HG03442 (cell line): ENCODE measurements around the gene TAF11L14.
"Not testable (repeated sequence)": the region's sequence is repeated elsewhere in the genome, so short reads cannot be mapped to it uniquely, and the experiment has no call there.

Experiments used
- ATAC-seq: cut with Tn5 transposase; IDR thresholded peaks from one replicate; pipeline ENCODE4 v1.9.1; 2021; ENCODE audit warnings: mild to moderate bottlenecking, moderate library complexity; ENCODE audit not compliant: unreplicated experiment

TAF11L14 gene

GRCh38 chr5:17634160-17634559 lies at the start of gene TAF11L14:
TSS of gene TAF11L14 (plus strand) at chr5:17634460.
- ATAC-seq: no peak

DNA sequence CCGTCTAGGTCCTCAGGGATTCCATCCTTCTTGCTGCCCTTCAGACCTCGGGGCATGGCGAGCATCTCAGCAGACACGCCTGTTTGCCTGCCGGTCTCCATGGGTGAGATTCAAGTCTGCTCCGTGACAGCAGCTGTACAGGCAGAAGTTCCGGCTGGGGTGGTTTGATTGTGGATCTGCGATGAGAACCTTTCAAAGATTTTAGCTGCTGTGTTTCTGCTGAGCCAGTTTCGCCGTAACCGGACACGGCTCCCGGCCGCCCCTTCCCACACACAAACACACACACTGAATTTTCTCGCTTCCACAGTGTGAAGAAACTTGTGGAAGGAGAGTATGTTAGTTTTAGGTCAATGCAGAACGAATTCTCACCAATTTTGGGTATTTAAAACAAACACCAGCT lies 48.6 kb upstream of the TAF11L14 start, which contains the start of gene TAF11L7:
TSS of gene TAF11L7 (minus strand) at position 101 of the 400 bp plus-strand sequence.
- ATAC-seq: not testable (repeated sequence)

DNA sequence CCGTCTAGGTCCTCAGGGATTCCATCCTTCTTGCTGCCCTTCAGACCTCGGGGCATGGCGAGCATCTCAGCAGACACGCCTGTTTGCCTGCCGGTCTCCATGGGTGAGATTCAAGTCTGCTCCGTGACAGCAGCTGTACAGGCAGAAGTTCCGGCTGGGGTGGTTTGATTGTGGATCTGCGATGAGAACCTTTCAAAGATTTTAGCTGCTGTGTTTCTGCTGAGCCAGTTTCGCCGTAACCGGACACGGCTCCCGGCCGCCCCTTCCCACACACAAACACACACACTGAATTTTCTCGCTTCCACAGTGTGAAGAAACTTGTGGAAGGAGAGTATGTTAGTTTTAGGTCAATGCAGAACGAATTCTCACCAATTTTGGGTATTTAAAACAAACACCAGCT lies 43.4 kb upstream of the TAF11L14 start, which contains the start of gene TAF11L8:
TSS of gene TAF11L8 (minus strand) at position 101 of the 400 bp plus-strand sequence.
- not testable (repeated sequence) for ATAC-seq

DNA sequence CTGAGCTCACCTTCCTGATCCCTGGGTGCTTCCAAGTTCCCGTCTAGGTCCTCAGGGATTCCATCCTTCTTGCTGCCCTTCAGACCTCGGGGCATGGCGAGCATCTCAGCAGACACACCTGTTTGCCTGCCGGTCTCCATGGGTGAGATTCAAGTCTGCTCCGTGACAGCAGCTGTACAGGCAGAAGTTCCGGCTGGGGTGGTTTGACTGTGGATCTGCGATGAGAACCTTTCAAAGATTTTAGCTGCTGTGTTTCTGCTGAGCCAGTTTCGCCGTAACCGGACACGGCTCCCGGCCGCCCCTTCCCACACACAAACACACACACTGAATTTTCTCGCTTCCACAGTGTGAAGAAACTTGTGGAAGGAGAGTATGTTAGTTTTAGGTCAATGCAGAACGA lies 40.0 kb upstream of the TAF11L14 start, which contains the start of gene TAF11L9:
TSS of gene TAF11L9 (minus strand) at position 140 of the 400 bp plus-strand sequence.
- not testable (repeated sequence) for ATAC-seq

GRCh38 chr5:17597728-17598127 lies 36.5 kb upstream of the TAF11L14 start, which contains the start of gene TAF11L10:
TSS of gene TAF11L10 (minus strand) at chr5:17597828.
- not testable (repeated sequence) for ATAC-seq

DNA sequence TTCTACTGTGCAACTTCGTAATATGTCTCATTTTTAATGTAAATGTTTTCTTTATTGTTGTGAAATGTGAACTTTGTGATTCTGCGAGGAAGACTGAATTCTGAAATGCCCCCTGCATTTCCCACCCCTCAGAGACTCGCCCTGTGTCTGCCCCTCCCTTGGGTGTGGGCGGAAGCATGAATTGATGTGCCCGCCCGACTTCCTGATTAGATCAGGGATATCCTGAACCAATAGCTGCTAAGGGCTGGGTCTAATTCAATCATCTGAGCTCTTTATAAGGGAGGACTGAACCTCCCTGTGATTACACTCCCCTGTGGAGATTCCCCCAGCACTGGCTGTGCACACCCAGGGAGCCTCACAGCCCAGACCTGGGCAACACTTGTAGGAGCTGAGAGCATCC lies 30.4 kb upstream of the TAF11L14 start, which contains the start of gene TAF11L11:
TSS of gene TAF11L11 (plus strand) at position 304 of the 400 bp plus-strand sequence.
- ATAC-seq: not testable (repeated sequence)

DNA sequence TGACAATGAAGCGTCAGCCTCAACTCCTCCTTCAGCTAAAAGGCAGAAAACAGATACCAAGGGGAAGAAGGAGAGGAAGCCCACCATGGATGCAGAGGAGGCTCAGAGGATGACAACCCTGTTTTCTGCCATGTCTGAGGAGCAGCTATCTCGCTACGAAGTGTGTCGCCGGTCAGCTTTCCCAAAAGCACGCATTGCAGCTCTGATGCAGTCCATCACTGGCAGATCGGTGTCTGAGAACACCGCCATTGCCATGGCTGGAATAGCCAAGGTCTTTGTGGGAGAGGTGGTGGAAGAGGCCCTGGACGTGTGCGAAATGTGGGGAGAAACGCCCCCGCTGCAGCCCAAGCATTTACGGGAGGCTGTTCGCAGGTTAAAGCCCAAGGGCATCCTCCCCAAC lies 29.3 kb upstream of the TAF11L14 start:
- ATAC-seq: no peak

DNA sequence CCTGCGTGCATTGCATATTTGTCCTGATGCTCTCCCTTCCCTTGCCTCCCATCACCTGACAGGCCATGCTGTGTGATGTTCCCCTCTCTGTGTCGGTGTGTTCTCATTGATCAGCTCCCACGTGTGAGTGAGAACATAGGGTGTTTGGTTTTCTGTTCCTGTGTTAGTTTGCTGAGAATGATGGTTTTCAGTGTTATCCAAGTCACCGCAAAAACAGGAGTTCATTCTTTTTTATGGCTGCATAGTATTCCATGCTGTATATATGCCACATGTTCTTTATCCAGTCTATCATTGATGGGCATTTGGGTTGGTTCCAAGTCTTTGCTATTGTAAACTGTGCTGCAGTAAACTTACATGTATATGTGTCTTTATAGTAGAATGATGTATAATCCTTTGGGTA lies 26.8 kb upstream of the TAF11L14 start:
- not testable (repeated sequence) for ATAC-seq

DNA sequence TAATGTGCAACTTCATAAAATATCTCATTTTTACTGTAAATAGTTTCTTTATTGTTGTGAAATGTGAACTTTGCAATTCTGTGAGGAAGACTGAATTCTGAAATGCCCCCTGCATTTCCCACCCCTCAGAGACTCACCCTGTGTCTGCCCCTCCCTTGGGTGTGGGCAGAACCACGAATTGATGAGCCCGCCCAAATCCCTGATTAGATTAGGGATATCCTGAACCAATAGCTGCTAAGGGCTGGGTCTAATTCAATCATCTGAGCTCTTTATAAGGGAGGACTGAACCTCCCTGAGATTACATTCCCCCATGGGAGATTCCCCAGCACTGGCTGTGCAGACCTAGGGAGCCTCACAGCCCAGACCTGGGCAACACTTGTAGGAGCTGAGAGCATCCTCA lies 24.2 kb upstream of the TAF11L14 start, which contains the start of gene TAF11L12:
TSS of gene TAF11L12 (plus strand) at position 301 of the 400 bp plus-strand sequence.
- ATAC-seq: not testable (repeated sequence)

DNA sequence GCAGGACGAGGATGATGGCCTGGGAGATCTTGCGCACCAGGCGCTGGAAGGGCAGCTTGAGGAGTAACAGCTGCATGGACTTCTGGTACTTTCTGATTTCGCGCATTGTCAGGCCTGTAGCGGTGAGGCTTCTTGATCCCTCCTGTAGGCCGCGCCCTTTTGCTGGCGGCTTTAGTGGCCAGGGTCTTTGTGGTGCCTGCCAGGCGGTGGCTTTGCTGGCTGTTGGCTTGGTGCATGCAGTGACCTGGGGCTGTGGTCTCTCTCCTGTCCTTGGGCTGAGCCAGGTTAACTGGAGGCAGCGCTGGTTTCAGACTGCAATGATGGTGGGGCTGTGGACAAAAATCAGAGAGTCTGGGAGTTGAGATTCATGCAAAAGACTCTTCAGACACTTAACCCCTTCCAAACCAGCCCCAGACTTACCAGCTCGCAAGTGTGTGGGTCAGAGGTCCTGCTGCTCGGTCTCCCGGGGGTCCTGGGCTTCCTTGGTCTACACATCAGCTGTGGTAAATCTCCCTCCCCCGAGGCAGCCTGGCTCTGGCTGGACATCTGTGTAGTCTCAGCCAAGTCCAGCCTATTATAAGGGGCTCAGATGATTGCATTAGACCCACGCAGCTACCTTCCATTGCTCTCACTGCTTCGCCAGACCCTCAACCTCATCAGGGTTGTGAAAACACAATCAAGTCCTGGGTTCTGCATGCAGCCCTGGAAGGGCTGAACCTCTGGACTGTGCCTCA lies 19.2 kb upstream of the TAF11L14 start:
- no peak for ATAC-seq

GRCh38 chr5:17619354-17619753 lies 14.9 kb upstream of the TAF11L14 start:
- ATAC-seq: no peak

DNA sequence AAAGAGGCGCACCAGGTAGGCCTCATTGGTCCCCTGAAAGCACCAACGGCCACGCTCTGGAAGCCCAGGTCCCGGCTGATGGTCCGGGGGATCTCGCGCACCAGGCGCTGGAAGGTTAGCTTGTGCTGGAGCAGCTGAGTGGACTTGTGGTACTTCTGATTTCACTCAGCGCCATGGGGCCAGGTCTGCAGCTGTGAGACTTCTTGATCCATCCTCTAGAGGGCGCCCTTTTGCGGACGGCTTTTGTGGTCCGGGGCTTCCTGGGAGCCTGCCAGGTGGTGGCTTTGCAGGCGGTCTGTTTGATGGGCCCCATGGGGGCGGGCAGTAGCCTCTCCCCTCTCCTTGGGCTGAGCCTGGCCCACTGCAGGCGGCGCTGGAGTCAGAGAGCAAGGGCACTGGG lies 13.6 kb upstream of the TAF11L14 start:
- ATAC-seq: no peak

DNA sequence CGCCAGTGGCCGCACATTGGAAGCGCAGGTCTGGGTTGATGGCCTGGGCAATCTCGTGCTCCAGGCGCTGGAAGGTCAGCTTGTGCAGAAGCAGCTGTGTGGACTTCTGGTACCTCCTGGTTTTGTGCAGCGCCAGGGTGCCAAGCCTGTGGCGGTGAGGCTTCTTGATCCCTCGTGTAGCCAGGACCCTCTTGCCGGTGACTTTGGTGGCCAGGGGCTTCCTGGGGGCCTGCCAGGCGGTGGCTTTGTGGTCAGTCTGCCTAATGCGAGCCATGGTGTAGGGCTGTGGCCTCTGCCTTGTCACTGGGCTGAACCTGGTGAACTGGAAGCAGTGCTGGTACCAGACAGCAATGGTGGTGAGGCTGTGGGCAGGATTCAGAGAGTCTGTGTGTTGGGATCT lies 8.6 kb upstream of the TAF11L14 start:
- ATAC-seq: no peak

GRCh38 chr5:17631788-17632187 lies 2.5 kb upstream of the TAF11L14 start, which contains the start of gene TAF11L13:
TSS of gene TAF11L13 (plus strand) at chr5:17632088.
- ATAC-seq: not testable (repeated sequence)

- ATAC-seq: not testable (repeated sequence)
These were observed 15.0 kb downstream of the TAF11L14 start for GRCh38 chr5:17649232-17649631.

DNA sequence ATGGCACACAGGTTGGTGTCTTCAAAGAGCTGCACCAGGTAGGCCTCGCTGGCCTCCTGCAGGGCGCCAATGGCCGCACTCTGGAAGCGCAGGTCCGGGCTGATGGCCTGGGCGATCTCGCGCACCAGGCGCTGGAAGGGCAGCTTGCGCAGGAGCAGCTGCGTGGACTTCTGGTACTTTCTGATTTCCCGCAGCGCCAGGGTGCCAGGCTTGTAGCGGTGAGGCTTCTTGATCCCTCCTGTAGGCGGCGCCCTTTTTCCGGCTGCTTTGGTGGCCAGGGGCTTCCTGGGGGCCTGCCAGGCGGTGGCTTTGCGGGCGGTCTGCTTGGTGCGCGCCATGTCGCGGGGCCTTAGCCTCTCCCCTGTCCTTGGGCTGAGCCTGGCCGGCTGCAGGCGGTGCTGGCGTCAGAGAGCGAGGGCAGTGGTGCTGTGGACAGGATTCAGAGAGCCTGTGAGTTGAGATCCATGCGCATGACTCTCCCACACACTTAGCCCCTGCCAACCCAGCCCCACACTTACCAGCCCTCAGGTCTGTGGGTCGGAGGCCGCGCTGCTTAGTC lies 21.0 kb downstream of the TAF11L14 start:
- not testable (repeated sequence) for ATAC-seq

GRCh38 chr5:17655921-17656320 lies 21.7 kb downstream of the TAF11L14 start:
- ATAC-seq: no peak

DNA sequence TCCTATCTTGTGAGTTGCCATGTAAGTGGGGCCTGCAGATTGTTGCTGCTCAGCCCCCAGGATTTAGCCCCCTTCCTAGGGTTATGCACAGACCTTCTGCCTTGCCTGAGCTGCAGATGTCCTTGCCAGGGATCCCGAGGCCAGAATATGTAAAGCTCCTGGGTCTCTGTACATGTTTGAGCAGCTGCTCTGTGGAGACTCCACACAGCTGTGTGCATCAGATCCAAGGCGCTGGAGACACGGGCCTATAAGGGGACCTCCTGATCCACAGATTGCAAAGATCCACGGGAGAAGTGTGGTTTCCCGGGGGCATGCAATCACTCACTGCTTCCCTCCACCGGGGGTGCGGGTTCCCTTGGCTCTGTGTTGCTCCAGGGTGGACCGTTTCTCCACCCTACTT lies 28.9 kb downstream of the TAF11L14 start:
- no peak for ATAC-seq

- ATAC-seq: no peak
These were observed 31.6 kb downstream of the TAF11L14 start for GRCh38 chr5:17665836-17666235.

GRCh38 chr5:17666726-17667235 lies 32.5 kb downstream of the TAF11L14 start:
- ATAC-seq: no peak

DNA sequence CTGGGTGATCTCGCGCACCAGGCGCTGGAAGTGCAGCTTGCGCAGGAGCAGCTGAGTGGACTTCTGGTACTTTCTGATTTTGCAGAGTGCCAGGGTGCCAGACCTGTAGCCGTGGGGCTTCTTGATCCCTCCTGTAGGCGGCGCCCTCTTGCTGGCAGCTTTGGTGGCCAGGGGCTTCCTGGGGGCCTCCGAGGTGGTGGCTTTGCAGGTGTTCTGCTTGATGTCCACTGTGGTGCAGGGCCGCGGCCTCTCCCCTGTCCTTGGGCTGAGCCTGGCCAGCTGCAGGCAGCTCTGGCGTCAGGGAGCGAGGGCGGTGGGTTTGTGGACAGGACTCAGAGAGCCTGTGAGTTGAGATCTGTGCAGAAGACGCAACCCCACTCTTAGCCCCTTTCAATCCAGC lies 36.1 kb downstream of the TAF11L14 start:
- no peak for ATAC-seq
